Left ventricle myocardium inferior (tissue), 1 donor: ENCODE measurements around the gene FRMD4A. TPM values are rescaled to one million over a fixed set of nuclear protein-coding genes. Genes with fewer than 3 reads are reported as not detected.
"Not testable (repeated sequence)": the region's sequence is repeated elsewhere in the genome, so short reads cannot be mapped to it uniquely, and the experiment has no call there.

Experiments
- DNase-seq: peaks from one replicate; pipeline ENCODE4 v3.0.0-alpha.2; 2020
- H3K27ac ChIP-seq: fragments of 200-600 bp; replicated peaks from 2 replicates; pipeline ENCODE4 v1.8.0; 2021
- H3K27me3 ChIP-seq: fragments of 200-600 bp; 2 replicates; pipeline ENCODE4 v1.8.0; 2021; ENCODE audit warnings: low read depth
- H3K36me3 ChIP-seq: fragments of 200-600 bp; 2 replicates; pipeline ENCODE4 v1.8.0; 2021
- H3K4me1 ChIP-seq: fragments of 200-600 bp; 2 replicates; pipeline ENCODE4 v1.8.0; 2021
- H3K4me3 ChIP-seq: fragments of 200-600 bp; 2 replicates; pipeline ENCODE4 v1.8.0; 2021; ENCODE audit warnings: mild to moderate bottlenecking, moderate library complexity
- H3K9me3 ChIP-seq: fragments of 200-600 bp; replicated peaks from 2 replicates; pipeline ENCODE4 v1.8.0; 2021
- intact Hi-C: fragments of 100-400 bp; cut with micrococcal nuclease; formaldehyde crosslinking; loops from one replicate; pipeline ENCODE4 v1.11.0; 2022
- total RNA-seq: library from RNA; stranded (reverse); fragmentation: NEBNext Ultra II Directional; extraction: Animal tissue kit (Norgen Biotek cat#: 25700); gene quantifications from one replicate; pipeline ENCODE4 v1.2.1, GENCODE V29; 2021
- TF ChIP-seq, protein P1 (sequence below): fragments of 200-600 bp; IDR thresholded peaks from 2 replicates; pipeline ENCODE4 v1.8.0; 2021; ENCODE audit warnings: antibody characterized with exemption, mild to moderate bottlenecking, borderline replicate concordance
- donor health status: DM: no; HTN: yes; CAD: no; lungs with severe emphysema.

The FRMD4A gene
- total RNA-seq, 1 donor from 2014 or later = 26.1 TPM

DNA sequence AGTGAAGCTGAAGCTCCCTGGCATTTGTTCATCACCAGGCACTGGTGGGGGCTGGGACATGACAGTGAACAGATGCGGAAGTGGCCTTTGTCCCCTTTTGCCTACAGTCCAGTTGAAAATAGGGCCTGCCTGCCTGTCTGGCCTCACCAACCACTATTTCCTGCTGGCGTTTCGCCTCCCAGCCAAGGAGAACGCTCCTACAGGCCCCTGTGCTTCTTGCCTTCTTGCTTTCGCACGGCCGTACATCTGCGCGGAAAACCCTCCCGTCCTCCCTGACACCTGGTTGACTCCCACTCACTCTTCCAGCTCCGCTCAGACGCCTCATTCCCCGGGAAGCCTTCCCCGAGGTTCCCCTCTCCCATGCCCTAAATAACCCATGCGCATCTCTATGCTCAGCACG lies 426.7 kb downstream of the FRMD4A start:
- intact Hi-C loops = no loop called here
- DNase-seq = no peak
- Histone ChIP-seq H3K27me3 (no peaks in the 10 kb centered on the region), H3K4me3 (no peak overlapping the region), H3K27ac (no peak overlapping the region), H3K4me1 (peaks cover 6% of the 10 kb centered on the region), H3K36me3 (no peaks in the 10 kb centered on the region), H3K9me3 (no peaks in the 10 kb centered on the region)
- TF ChIP-seq, protein P1, sequence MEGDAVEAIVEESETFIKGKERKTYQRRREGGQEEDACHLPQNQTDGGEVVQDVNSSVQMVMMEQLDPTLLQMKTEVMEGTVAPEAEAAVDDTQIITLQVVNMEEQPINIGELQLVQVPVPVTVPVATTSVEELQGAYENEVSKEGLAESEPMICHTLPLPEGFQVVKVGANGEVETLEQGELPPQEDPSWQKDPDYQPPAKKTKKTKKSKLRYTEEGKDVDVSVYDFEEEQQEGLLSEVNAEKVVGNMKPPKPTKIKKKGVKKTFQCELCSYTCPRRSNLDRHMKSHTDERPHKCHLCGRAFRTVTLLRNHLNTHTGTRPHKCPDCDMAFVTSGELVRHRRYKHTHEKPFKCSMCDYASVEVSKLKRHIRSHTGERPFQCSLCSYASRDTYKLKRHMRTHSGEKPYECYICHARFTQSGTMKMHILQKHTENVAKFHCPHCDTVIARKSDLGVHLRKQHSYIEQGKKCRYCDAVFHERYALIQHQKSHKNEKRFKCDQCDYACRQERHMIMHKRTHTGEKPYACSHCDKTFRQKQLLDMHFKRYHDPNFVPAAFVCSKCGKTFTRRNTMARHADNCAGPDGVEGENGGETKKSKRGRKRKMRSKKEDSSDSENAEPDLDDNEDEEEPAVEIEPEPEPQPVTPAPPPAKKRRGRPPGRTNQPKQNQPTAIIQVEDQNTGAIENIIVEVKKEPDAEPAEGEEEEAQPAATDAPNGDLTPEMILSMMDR = no peak

DNA sequence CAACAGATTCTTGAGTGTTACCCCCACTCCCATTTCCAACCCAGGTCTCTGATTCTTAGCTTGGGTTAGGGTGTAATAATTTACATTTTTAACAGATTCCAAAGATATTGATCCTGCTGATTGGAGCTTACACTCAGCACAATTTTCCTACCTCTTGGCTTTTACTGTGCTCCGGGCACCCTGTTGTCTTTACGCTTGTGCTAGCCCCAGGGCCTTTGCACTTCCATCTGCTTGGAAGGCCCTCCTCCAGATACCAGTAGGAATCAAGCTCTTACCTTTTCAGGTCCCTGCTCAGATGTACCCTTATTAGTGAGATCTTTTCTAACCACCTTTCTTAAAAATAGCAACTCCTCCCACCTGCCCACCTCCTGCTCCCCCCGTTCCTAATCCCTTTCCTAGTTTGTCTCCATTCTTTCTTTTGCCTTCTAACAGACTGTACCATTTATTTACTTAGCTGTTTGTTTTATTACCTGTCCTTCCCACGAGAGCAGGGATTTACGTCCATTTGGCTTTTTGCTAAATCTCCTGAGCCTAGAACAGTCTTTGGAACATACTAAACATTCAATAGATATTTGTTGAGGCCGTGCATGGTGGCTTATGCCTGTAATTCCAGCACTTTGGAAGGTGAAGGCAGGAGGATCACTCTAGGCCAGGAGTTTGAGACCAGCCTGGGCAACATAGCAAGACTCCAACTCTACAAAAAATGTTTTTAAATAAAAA lies 427.7 kb downstream of the FRMD4A start:
- intact Hi-C loops = no loop called here
- DNase-seq = no peak
- no peaks in the 10 kb centered on the region for H3K36me3 ChIP-seq
- H3K9me3 ChIP-seq = no peaks in the 10 kb centered on the region
- no peak overlapping the region for H3K27ac ChIP-seq
- TF ChIP-seq, protein P1 = no peak
- peaks cover 6% of the 10 kb centered on the region for H3K4me1 ChIP-seq
- H3K27me3 ChIP-seq = no peaks in the 10 kb centered on the region
- H3K4me3 ChIP-seq = no peak overlapping the region

DNA sequence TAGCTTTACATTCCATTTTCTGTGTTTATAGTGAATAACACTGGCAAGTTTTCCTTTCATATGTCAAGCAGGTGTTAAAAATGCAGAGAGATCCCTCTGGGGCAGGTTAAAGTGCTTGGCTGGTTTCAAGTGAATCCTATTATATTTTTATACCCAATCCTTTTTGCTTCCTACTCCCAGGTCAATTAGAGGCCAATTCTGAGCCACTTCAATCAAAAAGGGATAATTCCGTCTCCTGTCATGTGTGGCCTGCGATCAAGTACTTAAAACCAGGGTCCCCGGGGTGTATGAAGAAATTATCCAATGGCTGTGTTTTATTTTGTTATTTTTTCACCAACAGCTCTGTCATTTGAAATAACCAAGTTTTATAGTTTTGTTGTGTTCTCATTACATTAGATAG lies 430.8 kb downstream of the FRMD4A start:
- TF ChIP-seq, protein P1 = no peak
- H3K36me3 ChIP-seq = no peaks in the 10 kb centered on the region
- no peaks in the 10 kb centered on the region for H3K27me3 ChIP-seq
- intact Hi-C loops = no loop called here
- H3K27ac ChIP-seq = no peak overlapping the region
- H3K4me1 ChIP-seq = peaks cover 6% of the 10 kb centered on the region
- no peaks in the 10 kb centered on the region for H3K9me3 ChIP-seq
- no peak overlapping the region for H3K4me3 ChIP-seq
- no peak for DNase-seq

DNA sequence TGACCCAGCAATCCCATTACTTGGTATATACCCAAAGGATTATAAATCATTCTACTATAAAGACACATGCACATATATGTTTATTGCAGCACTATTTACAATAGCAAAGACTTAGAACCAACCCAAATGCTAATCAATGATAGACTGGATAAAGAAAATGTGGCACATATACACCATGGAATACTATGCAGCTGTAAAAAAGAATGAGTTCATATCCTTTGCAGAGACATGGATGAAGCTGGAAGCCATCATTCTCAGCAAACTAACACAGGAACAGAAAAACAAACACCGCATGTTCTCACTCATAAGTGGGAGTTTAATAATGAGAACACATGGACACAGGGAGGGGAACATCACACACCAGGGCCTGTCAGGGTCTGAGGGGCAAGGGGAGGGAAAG lies 434.6 kb downstream of the FRMD4A start:
- intact Hi-C loops, DNase-seq, H3K9me3 ChIP-seq, H3K27me3 ChIP-seq, H3K4me3 ChIP-seq, H3K36me3 ChIP-seq, H3K27ac ChIP-seq: not testable (repeated sequence)
- H3K4me1 ChIP-seq = peaks cover 21% of the 10 kb centered on the region

DNA sequence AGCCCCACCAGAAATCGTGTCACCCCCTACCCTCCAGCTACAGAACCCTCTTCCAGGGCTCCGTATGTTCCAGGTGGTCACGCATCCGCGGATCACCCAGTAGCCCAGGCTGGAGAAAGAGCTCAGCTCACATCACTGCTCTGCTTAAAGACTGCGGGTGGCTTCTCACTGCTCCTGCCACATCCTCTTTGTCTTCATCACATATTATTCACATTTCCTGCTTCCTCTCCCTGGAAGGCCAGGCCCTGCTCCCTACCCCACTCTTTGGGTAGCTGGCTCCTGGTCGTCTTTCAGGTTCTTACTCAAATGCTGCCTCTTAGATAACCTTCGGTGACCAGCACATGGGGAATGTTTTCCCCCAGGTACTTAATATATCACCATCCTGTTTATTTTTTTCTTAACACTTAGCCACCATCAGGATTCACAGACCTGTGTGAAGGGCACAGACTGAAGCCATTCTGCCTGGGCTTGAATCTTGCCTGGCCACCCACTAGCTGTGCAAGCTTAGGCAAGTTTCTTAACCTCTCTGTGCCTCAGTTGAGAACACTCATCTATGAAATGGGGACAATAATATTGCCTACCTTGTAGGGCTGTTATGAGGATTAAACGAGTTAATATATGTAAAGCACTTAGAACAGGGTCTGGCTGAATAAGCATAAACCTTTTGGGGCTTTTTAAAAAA lies 436.2 kb downstream of the FRMD4A start:
- no peak overlapping the region for H3K4me3 ChIP-seq
- H3K4me1 ChIP-seq = peaks cover 37% of the 10 kb centered on the region
- H3K27ac ChIP-seq = no peak overlapping the region
- no peaks in the 10 kb centered on the region for H3K9me3 ChIP-seq
- H3K27me3 ChIP-seq = no peaks in the 10 kb centered on the region
- H3K36me3 ChIP-seq = no peaks in the 10 kb centered on the region
- intact Hi-C loops = no loop called here
- no peak for DNase-seq
- TF ChIP-seq, protein P1 = no peak

DNA sequence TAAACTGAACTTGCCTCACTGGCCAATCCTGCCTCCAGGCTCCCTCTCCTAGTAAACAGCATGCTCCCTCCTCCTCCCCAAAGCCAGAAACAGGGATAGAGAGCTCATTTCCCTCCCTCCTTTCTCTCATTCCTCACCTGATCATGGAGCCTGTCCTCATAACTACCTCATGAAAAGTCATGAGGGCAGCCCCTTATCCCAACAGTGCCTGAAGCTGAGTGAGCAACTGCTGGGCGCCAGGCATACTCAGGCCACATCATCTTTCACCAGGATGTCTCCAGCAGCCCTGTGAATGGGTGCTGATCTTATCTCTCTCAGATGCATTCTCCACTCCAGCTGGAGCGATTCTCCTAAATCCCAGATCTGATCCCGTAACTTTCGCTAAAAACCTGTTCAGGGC lies 436.8 kb downstream of the FRMD4A start:
- intact Hi-C loops = no loop called here
- H3K27me3 ChIP-seq = no peaks in the 10 kb centered on the region
- TF ChIP-seq, protein P1 = no peak
- DNase-seq = no peak
- no peaks in the 10 kb centered on the region for H3K9me3 ChIP-seq
- H3K36me3 ChIP-seq = no peaks in the 10 kb centered on the region
- no peak overlapping the region for H3K27ac ChIP-seq
- no peak overlapping the region for H3K4me3 ChIP-seq
- peaks cover 43% of the 10 kb centered on the region for H3K4me1 ChIP-seq
